Smooth muscle cell (in vitro differentiated cells): Measurements from ENCODE around the gene PPP6R3. TPM values are rescaled to one million over a fixed set of nuclear protein-coding genes. Genes with fewer than 3 reads are reported as not detected.

Experiments
- DNase-seq: peaks from one replicate; lab custom pipeline; 2025; ENCODE audit not compliant: unreplicated experiment; lab: John Stamatoyannopoulos, UW
- H2AFZ ChIP-seq: fragments of 200-600 bp; sonication (generic); 2 replicates; pipeline ENCODE4 v1.6.0; 2016; ENCODE audit warnings: antibody characterized with exemption, low read depth, mild to moderate bottlenecking
- H3F3A ChIP-seq: fragments of 200-600 bp; sonication (generic); 2 replicates; pipeline ENCODE4 v1.6.0; 2017; ENCODE audit warnings: antibody characterized with exemption, low read depth
- H3K27ac ChIP-seq: fragments of 200-600 bp; sonication (generic); 2 replicates; pipeline ENCODE4 v1.5.1; 2016; ENCODE audit warnings: low read depth, mild to moderate bottlenecking
- H3K27me3 ChIP-seq: fragments of 200-600 bp; sonication (generic); 2 replicates; pipeline ENCODE4 v1.6.1; 2016; ENCODE audit warnings: low read depth, mild to moderate bottlenecking
- H3K36me3 ChIP-seq: fragments of 200-600 bp; sonication (generic); 2 replicates; pipeline ENCODE4 v1.5.1; 2016; ENCODE audit warnings: low read depth
- H3K4me1 ChIP-seq: fragments of 200-600 bp; sonication (generic); 2 replicates; pipeline ENCODE4 v1.5.1; 2016; ENCODE audit warnings: low read depth
- H3K4me2 ChIP-seq: fragments of 200-600 bp; sonication (generic); 2 replicates; pipeline ENCODE4 v1.6.0; 2016; ENCODE audit warnings: mild to moderate bottlenecking
- H3K4me3 ChIP-seq: fragments of 200-600 bp; sonication (generic); 2 replicates; pipeline ENCODE4 v1.5.1; 2016; ENCODE audit warnings: mild to moderate bottlenecking
- H3K79me2 ChIP-seq: fragments of 200-600 bp; sonication (generic); 2 replicates; pipeline ENCODE4 v1.6.0; 2016; ENCODE audit warnings: low read depth, mild to moderate bottlenecking
- H3K9ac ChIP-seq: fragments of 200-600 bp; sonication (generic); 2 replicates; pipeline ENCODE4 v1.6.0; 2016; ENCODE audit warnings: low read depth
- H3K9me3 ChIP-seq: fragments of 200-600 bp; sonication (generic); replicated peaks from 2 replicates; pipeline ENCODE4 v1.5.1; 2016; ENCODE audit warnings: low read depth
- H4K20me1 ChIP-seq: fragments of 200-600 bp; sonication (generic); 2 replicates; pipeline ENCODE4 v1.6.0; 2016; ENCODE audit warnings: low read depth
- CTCF ChIP-seq: fragments of 200-600 bp; sonication (generic); IDR thresholded peaks from 2 replicates; pipeline ENCODE4 v1.5.1; 2017; ENCODE audit warnings: borderline replicate concordance, mild to moderate bottlenecking, antibody characterized with exemption; ENCODE audit not compliant: insufficient read depth, poor library complexity, severe bottlenecking
- WGBS: methylation state at CpG from one replicate; pipeline ENCODE4 v1.1.7; 2016; ENCODE audit warnings: low lambda C conversion rate; 5-methylcytosine and 5-hydroxymethylcytosine counted together
- polyA plus RNA-seq: library from polyadenylated mRNA; unstranded; fragments of >200 nt; fragmentation: Nextera tagmentation; extraction: Ambion mirVana; gene quantifications from 2 replicates; pipeline ENCODE4 v1.2.1, GENCODE V29; 2016
- total RNA-seq: library from RNA; depleted of rRNA; stranded (reverse); fragments of >200 nt; gene quantifications from 2 replicates; pipeline ENCODE4 v1.2.3, GENCODE V29; 2014

Gene PPP6R3
- total and polyA plus RNA-seq, 2 experiments from 2014 or later: 28.4 to 121 TPM

GRCh38 chr11:68655406-68655805 lies 194.9 kb downstream of the PPP6R3 start:
- H3K79me2 ChIP-seq: no peaks in the 10 kb centered on the region
- no peaks in the 10 kb centered on the region for H3K27me3 ChIP-seq
- WGBS: 80% methylated on average over 7 of the region's 7 CpGs
- no peaks in the 10 kb centered on the region for H3K4me1 ChIP-seq
- H3K9ac ChIP-seq: no peak overlapping the region
- no peak overlapping the region for H3K4me2 ChIP-seq
- H3K36me3 ChIP-seq: no peaks in the 10 kb centered on the region
- H4K20me1 ChIP-seq: no peaks in the 10 kb centered on the region
- DNase-seq: no peak
- H3F3A ChIP-seq: no peaks in the 10 kb centered on the region
- H3K4me3 ChIP-seq: no peak overlapping the region
- peaks cover 3% of the 10 kb centered on the region for H3K9me3 ChIP-seq
- no peak for TF ChIP-seq CTCF
- no peak overlapping the region for H2AFZ ChIP-seq
- no peak overlapping the region for H3K27ac ChIP-seq

GRCh38 chr11:68655806-68656205 lies 195.3 kb downstream of the PPP6R3 start:
- H3K9me3 ChIP-seq: peaks cover 3% of the 10 kb centered on the region
- H2AFZ ChIP-seq: no peak overlapping the region
- no peaks in the 10 kb centered on the region for H3K79me2 ChIP-seq
- DNase-seq: no peak
- H3K4me3 ChIP-seq: no peak overlapping the region
- H4K20me1 ChIP-seq: no peaks in the 10 kb centered on the region
- no peak overlapping the region for H3K9ac ChIP-seq
- WGBS: 91% methylated on average over 8 of the region's 8 CpGs
- H3K27me3 ChIP-seq: no peaks in the 10 kb centered on the region
- no peak overlapping the region for H3K27ac ChIP-seq
- TF ChIP-seq CTCF: no peak
- no peak overlapping the region for H3K4me2 ChIP-seq
- H3F3A ChIP-seq: no peaks in the 10 kb centered on the region
- H3K36me3 ChIP-seq: no peaks in the 10 kb centered on the region
- no peaks in the 10 kb centered on the region for H3K4me1 ChIP-seq

GRCh38 chr11:68657021-68657780 lies 196.6 kb downstream of the PPP6R3 start:
- no peak overlapping the region for H3K4me2 ChIP-seq
- H3K4me1 ChIP-seq: no peaks in the 10 kb centered on the region
- H3K4me3 ChIP-seq: no peak overlapping the region
- H4K20me1 ChIP-seq: no peaks in the 10 kb centered on the region
- WGBS: 93% methylated on average over 11 of the region's 11 CpGs
- no peaks in the 10 kb centered on the region for H3F3A ChIP-seq
- H3K36me3 ChIP-seq: no peaks in the 10 kb centered on the region
- H3K27me3 ChIP-seq: no peaks in the 10 kb centered on the region
- H2AFZ ChIP-seq: no peak overlapping the region
- no peak for DNase-seq
- H3K9ac ChIP-seq: no peak overlapping the region
- TF ChIP-seq CTCF: no peak
- H3K9me3 ChIP-seq: peaks cover 3% of the 10 kb centered on the region
- no peak overlapping the region for H3K27ac ChIP-seq
- H3K79me2 ChIP-seq: no peaks in the 10 kb centered on the region

- peaks cover 3% of the 10 kb centered on the region for H3K9me3 ChIP-seq
- H3K4me2 ChIP-seq: no peak overlapping the region
- no peaks in the 10 kb centered on the region for H3K27me3 ChIP-seq
- no peaks in the 10 kb centered on the region for H3F3A ChIP-seq
- H3K4me1 ChIP-seq: no peaks in the 10 kb centered on the region
- no peak overlapping the region for H3K9ac ChIP-seq
- H3K79me2 ChIP-seq: no peaks in the 10 kb centered on the region
- DNase-seq: no peak
- H4K20me1 ChIP-seq: no peaks in the 10 kb centered on the region
- TF ChIP-seq CTCF: no peak
- no peak overlapping the region for H2AFZ ChIP-seq
- H3K27ac ChIP-seq: no peak overlapping the region
- H3K4me3 ChIP-seq: no peak overlapping the region
- 97% methylated on average over 8 of the region's 8 CpGs for WGBS
- H3K36me3 ChIP-seq: no peaks in the 10 kb centered on the region
These were observed 197.5 kb downstream of the PPP6R3 start for GRCh38 chr11:68658097-68658496.
